ENCODE data around the gene ABCC6.
"Not testable (repeated sequence)": the region's sequence is repeated elsewhere in the genome, so short reads cannot be mapped to it uniquely, and the experiment has no call there.

ABCC6 gene

GRCh38 chr16:16223662-16224241 lies 458 bp upstream of the ABCC6 start:
- not testable (repeated sequence) for DNase-seq (ENCODE audit: low spot score)

GRCh38 chr16:16221382-16221781 lies 1.9 kb downstream of the ABCC6 start:
- DNase-seq (ENCODE audit: low spot score), result not testable (repeated sequence)

DNA sequence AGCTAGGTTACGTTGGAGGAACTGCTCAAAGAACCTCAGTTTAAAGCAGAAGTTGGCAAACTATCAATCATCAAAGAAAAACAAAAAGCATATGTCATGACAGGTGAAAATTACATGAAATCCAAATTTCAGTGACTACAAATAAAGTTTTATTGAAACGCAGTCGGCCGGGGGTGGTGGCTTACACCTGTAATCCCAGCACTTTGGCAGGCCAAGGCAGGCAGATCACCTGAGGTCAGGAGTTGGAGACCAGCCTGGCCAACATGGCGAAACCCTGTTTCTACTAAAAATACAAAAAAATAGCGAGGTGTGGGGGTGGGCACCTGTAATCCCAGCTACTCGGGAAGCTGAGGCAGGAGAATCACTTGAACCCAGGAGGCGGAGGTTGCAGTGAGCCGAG lies 2.8 kb downstream of the ABCC6 start:
- DNase-seq (ENCODE audit: low spot score), result not testable (repeated sequence)

DNA sequence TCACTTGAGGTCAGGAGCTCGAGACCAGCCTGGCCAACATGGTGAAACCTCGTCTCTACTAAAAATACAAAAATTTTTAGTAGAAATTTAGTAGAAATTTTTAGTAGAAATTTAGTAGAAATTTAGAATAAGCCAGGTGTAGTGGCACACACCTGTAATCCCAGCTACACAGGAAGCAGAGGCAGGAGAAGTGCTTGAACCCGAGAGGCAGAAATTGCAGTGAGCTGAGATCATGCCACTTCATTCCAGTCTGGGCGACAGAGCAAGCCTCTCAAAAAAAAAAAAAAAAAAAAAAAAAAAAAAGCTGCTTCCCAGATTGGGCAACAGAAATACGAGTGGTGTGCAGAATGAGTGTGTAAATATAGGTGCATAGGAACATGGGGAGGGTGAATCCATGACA lies 4.5 kb downstream of the ABCC6 start:
- DNase-seq (ENCODE audit: low spot score), result not testable (repeated sequence)

- not testable (repeated sequence) for DNase-seq (ENCODE audit: low spot score)
Measured at GRCh38 chr16:16218349-16218748, 4.9 kb downstream of the ABCC6 start.

GRCh38 chr16:16213863-16214293 lies 9.4 kb downstream of the ABCC6 start:
- DNase-seq (ENCODE audit: low spot score), result not testable (repeated sequence)

GRCh38 chr16:16211404-16211803 lies 11.9 kb downstream of the ABCC6 start:
- DNase-seq (ENCODE audit: low spot score), result not testable (repeated sequence)

GRCh38 chr16:16208461-16208860 lies 14.8 kb downstream of the ABCC6 start:
- DNase-seq (ENCODE audit: low spot score), result not testable (repeated sequence)

DNA sequence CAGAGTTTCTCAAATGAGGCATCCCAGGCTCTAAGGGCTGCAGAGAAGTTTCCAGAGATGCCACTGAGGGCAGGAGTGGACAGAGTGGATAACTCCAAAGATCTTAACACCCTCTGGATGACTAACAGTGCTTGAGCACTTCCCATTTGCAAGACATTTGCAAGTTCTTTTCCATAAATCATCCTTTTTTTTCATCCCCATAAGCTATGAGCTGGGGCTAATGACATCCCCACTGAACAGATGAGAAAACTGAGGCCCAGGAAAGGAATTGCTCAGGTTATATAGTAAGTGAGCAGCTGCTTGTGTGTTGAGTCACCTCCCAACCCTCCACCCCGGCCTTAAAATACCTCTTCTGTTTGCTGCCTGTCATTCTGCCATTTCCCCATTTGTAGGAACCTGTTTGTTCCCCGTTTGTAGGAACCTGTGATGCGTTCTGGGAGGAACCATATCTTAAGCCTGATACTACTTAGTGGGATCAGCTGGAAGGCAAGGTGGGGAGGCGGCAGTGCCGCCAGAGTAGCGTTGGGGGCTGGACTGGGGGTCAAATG lies 15.4 kb downstream of the ABCC6 start:
- not testable (repeated sequence) for DNase-seq (ENCODE audit: low spot score)

DNA sequence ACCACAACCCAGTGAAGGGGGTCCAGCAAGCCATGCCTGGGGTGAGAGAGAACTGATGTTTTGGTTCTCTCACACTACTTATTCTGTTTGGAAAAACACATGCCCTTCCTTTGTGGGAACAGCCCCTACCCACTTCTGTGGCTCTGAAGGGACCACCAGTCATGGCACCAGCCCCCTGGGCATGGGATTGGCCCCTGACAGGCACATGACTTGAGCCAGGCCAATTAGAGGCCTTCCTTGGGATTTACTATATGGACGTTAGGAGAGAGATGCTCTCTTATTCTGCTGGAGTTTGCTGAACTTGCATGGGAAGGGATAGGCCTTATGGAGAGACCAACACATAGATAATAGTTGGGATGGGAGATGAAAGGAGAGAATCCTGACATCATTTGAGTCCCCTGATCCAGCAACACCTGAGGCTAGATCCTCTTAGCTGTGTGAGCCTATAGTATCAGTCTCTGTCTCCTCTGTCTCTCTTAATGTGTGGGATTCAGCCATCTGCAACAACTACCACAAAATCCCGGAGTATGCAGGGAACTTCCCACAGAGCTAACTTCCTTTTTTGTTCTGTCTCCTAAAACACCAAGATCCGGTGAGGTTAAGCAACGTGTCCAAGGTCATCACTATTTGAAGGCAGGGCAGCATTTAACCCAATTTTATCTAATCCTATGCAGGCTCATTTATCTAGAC lies 16.1 kb downstream of the ABCC6 start:
- DNase-seq (ENCODE audit: low spot score), result not testable (repeated sequence)

- DNase-seq (ENCODE audit: low spot score), result not testable (repeated sequence)
Measured at GRCh38 chr16:16205864-16206263, 17.4 kb downstream of the ABCC6 start.

- not testable (repeated sequence) for DNase-seq (ENCODE audit: low spot score)
Measured at GRCh38 chr16:16204552-16204951, 18.7 kb downstream of the ABCC6 start.

- DNase-seq (ENCODE audit: low spot score), result not testable (repeated sequence)
Measured at GRCh38 chr16:16203494-16203893, 19.8 kb downstream of the ABCC6 start.

DNA sequence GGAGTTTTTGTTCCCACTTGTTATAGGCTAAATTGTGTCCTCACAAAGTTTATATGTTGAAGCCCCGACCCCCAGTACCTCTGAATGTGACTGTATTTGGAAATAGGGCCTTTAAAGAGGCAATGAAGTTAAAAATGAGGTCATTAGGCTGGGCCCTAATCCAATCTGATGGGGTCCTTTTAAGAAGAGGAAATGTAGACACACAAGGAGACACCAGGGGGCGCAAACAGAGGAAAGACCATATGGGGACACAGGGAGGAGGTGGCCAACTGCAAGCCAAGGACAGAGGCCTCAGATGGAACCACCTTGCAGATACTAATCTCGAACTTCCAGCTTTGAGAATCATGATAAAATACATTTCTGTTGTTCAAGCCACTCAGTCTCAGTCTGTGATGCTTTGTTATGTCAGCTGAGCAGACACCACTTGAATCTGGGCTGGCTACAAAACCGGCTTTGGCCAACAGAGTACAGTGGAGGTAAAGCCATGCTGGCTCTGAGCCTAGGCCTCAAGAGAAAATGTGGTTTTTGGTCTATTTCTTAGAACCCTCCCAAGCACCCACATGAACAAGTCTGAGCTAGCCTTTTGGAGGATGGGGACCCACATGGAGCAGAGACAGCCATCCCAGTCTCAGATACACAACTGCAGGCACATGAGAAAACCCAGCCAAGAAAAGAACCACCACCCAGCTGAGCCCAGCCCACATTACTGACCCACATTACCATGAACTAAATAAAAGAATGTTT lies 20.7 kb downstream of the ABCC6 start:
- peak; percentile 34 for DNase-seq (ENCODE audit: low spot score)

GRCh38 chr16:16201880-16202279 lies 21.4 kb downstream of the ABCC6 start:
- DNase-seq (ENCODE audit: low spot score), result not testable (repeated sequence)

DNA sequence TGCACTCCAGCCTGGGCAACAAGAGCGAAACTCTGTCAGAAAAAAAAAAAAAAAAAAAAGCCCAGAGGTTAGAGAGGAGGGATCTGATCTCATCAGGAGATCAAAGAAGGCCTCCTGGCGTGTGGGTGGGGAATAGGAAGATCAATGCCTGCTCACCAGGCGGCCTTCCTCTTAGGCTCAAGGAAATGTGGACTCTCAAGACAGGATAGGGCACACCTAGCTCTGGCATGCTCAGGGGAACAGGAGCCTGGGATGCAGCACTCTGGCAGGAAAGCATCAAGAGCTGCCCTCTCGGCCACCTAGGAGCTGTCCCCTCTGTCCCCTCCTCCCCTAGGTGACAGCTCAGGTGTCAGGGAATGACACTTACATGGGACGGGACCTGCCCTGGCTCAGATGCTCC lies 22.9 kb downstream of the ABCC6 start:
- DNase-seq (ENCODE audit: low spot score), result not testable (repeated sequence)

DNA sequence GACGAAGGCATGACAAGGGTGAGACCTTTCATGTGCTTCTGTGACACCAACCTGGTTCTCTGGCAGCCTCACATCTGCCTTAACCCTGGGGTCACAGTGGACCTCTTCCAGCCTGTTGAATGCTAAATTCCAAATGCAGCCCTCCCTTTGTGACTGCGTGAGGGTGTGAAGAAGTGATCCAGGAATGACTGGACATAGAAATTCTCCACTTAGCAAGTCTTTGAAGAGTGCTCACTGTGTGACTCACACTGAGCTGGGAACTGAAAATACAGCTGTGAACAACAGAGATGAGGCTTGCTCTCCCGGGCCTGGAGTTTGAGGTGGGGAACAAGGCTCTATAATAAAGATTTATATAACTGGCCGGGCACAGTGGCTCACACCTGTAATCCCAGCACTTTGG lies 23.9 kb downstream of the ABCC6 start:
- not testable (repeated sequence) for DNase-seq (ENCODE audit: low spot score)

GRCh38 chr16:16197966-16198365 lies 25.3 kb downstream of the ABCC6 start:
- no peak for DNase-seq (ENCODE audit: low spot score)

- DNase-seq (ENCODE audit: low spot score), result no peak
Measured at GRCh38 chr16:16197331-16197730, 26.0 kb downstream of the ABCC6 start.

- DNase-seq (ENCODE audit: low spot score), result no peak
Measured at GRCh38 chr16:16196099-16196498, 27.2 kb downstream of the ABCC6 start.

DNA sequence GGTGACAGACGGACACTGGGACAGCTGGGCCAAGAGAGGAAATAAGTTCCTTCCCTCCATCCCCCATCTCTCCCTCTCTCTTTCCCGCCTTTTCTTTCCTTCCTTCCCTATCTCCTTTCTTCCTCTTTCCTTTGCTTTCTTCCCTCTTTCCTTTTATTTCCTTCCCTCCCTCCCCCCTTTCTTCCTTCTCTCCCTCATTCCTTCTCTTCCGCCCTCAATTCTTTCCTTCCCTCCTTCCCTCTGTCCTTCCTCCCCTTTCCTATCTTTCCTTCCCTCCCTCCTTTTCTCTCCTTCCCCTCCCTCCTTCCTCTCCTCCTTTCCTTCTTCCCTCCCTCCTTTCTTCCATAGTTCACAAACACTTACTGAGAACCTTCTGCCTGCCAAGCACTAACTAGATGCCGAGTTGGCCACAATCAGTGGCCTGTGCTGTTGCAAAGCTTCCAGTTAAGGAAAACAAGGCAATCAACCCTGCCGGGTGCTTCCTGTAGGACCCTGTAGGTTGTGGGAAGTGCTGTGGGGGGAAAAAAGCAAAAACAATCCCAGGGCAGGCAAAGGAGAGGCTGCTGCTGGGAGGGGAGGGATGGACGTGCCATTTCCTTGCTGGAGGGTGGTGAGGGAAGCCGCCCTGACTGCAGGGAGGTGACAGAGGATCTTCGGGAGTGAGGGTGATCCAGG lies 31.7 kb downstream of the ABCC6 start:
- DNase-seq (ENCODE audit: low spot score), result no peak

GRCh38 chr16:16190966-16191365 lies 32.3 kb downstream of the ABCC6 start:
- DNase-seq (ENCODE audit: low spot score), result not testable (repeated sequence)

All from SW480 (cell line).